ACHN (cell line): ENCODE results near the gene CYLD.

ENCODE experiments used
- DNase-seq: peaks from one replicate; pipeline ENCODE4 v3.0.0-alpha.2; 2015
- in situ Hi-C: cut with HindIII; loops from 2 replicates; pipeline ENCODE4 v1.10.0; 2017; ENCODE audit warnings: low sequenced_read_pairs, low pct_ligation_motif_present, low pct_unique_long_range_greater_than_20kb

CYLD gene

GRCh38 chr16:50831751-50832150 is 89.9 kb downstream of the CYLD start:
- no peak for DNase-seq
- in situ Hi-C loops, result no loop called here

- DNase-seq, result no peak
- in situ Hi-C loops, result no loop called here
Measured at GRCh38 chr16:50833929-50834328, 92.0 kb downstream of the CYLD start.

GRCh38 chr16:50834701-50835100 is 92.8 kb downstream of the CYLD start:
- in situ Hi-C loops, result no loop called here
- DNase-seq, result no peak

GRCh38 chr16:50835358-50836060 is 93.6 kb downstream of the CYLD start:
- no peak for DNase-seq
- in situ Hi-C loops, result no loop called here

GRCh38 chr16:50836121-50836621 is 94.3 kb downstream of the CYLD start:
- in situ Hi-C loops, result no loop called here
- DNase-seq, result no peak

GRCh38 chr16:50837324-50837723 is 95.4 kb downstream of the CYLD start:
- DNase-seq, result no peak
- in situ Hi-C loops, result no loop called here

- in situ Hi-C loops, result no loop called here
- DNase-seq, result no peak
Measured at GRCh38 chr16:50838165-50838564, 96.3 kb downstream of the CYLD start.

GRCh38 chr16:50838885-50839284 is 97.0 kb downstream of the CYLD start:
- no peak for DNase-seq
- in situ Hi-C loops, result no loop called here

- in situ Hi-C loops, result no loop called here
Measured at GRCh38 chr16:50839356-50839755, 97.5 kb downstream of the CYLD start.

GRCh38 chr16:50839920-50840729 is 98.2 kb downstream of the CYLD start:
- DNase-seq, result no peak

More at GRCh38 chr16:50839356-50839755, 97.5 kb downstream of the CYLD start:
- no peak for DNase-seq

GRCh38 chr16:50841081-50841886 is 99.4 kb downstream of the CYLD start:
- DNase-seq, result no peak
- in situ Hi-C loops, result no loop called here

More at GRCh38 chr16:50839920-50840729, 98.2 kb downstream of the CYLD start:
- in situ Hi-C loops, result no loop called here

GRCh38 chr16:50842013-50842505 is 100.2 kb downstream of the CYLD start:
- in situ Hi-C loops, result no loop called here
- DNase-seq, result no peak

- no peak for DNase-seq
- in situ Hi-C loops, result no loop called here
Measured at GRCh38 chr16:50842589-50842988, 100.7 kb downstream of the CYLD start.

GRCh38 chr16:50844840-50845239 is 103.0 kb downstream of the CYLD start:
- no peak for DNase-seq
- in situ Hi-C loops, result no loop called here

- no peak for DNase-seq
- in situ Hi-C loops, result no loop called here
Measured at GRCh38 chr16:50845296-50845695, 103.4 kb downstream of the CYLD start.

- in situ Hi-C loops, result no loop called here
- DNase-seq, result no peak
Measured at GRCh38 chr16:50846511-50846910, 104.6 kb downstream of the CYLD start.

GRCh38 chr16:50847166-50847565 is 105.3 kb downstream of the CYLD start:
- no peak for DNase-seq
- in situ Hi-C loops, result no loop called here

- in situ Hi-C loops, result no loop called here
- DNase-seq, result no peak
Measured at GRCh38 chr16:50848755-50849514, 107.0 kb downstream of the CYLD start.
